HG03457 (cell line): Measurements from ENCODE around the gene SLC25A3.
A peak's percentile ranks its signal among the peaks of the same experiment; 100 is the strongest.
"Not testable (repeated sequence)": the region's sequence is repeated elsewhere in the genome, so short reads cannot be mapped to it uniquely, and the experiment has no call there.

ENCODE experiments used
- ATAC-seq: cut with Tn5 transposase; IDR thresholded peaks from one replicate; pipeline ENCODE4 v1.9.1; 2021; ENCODE audit warnings: moderate number of reproducible peaks; ENCODE audit not compliant: unreplicated experiment

The SLC25A3 gene

DNA sequence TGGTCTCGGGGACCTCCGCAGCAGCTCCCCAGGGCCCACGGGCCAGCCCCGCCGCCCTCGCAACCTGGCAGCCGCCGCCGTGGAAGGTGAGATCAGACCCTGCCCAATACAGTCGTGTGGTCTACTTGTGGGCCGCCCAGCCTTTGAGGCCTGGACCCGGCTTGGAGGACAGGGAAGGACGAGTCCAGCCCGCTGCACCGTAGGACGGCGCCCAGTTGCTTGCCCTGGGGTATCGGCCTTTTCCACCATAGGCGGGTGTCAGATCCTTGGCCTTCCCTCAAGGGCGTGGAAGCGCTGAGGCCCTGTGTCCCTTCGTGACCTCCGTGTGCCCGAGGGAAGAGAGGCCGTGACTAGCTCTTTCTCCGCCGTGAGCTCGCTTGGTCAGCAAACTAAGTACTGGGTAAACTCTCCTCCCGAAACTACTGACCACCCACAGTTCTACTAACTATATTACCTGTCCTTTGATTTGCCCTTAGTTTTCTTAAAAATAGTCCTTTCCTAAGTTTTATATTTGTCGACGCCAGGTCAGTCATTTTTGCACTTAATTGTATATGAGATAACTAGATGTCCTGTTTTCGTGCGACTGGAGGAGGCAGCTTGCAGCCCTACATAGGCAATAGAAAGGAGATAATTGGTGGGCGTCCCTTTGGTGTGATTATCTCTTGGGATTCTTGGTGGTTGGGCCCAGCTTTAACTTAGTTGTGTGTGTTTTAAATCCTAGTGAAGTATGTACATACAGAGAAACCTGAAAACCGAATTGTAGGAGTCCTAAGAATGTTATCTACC is 757 bp downstream of the SLC25A3 start:
- ATAC-seq: no peak

DNA sequence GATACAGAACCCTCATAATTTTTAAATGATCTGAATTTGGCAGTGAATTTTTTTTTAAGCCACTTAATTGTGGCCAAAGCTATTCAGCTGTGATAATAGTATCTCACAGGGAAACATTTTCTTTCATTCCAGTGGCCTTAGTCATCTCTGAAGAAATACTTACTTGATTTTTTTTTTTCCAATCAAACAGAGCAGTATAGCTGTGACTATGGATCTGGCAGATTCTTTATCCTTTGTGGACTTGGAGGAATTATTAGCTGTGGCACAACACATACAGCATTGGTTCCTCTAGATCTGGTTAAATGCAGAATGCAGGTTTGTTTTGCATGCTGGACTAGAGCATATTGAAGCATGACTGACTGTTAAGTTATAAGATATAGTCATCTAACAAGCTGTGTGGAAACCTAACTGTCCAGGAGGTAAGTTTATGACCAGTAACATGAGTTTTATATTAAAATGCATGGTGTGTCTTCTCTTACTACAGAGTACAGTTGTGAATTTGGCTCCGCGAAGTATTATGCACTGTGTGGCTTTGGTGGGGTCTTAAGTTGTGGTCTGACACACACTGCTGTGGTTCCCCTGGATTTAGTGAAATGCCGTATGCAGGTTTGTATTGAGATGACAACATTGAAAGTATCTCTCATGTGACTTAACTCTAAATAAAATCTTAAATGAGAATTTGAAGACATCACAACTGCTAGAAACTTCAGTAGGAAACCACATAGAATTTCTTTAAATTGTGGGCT is 1.9 kb downstream of the SLC25A3 start:
- ATAC-seq: no peak

DNA sequence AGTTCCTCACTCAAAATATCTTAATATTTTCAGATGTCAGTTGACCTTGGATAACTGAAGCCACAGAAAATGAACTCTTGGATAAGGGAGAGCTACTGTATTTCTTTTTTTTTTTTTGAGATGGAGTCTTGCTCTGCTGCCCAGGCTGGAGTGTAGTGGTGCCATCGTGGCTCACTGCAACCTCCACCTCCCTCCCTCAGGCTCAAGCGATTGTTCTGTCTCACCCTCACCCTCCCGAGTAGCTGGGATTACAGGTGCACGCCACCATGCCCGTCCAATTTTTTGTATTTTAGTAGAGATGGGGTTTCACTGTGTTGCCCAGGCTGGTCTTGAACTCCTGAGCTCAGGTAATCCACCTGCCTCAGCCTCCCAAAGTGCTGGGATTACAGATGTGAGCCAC is 3.8 kb downstream of the SLC25A3 start:
- not testable (repeated sequence) for ATAC-seq

DNA sequence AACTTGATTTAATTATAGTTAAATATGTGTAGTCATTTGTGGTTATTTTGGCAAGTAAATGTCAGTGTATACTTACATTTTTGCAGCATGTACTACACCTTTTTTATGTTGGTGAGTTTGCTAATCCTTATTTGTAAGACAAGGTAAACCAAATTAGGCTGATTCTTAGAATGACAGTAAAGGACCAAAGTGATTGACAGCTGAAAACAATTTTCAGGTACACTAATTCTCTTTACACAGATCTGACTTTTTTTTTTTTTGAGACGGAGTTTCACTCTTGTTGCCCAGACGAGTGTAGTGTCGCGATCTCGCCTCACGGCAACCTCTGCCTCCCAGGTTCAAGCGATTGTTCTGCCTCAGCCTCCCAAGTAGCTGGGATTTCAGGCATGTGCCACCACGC is 8.4 kb downstream of the SLC25A3 start:
- ATAC-seq: no peak

DNA sequence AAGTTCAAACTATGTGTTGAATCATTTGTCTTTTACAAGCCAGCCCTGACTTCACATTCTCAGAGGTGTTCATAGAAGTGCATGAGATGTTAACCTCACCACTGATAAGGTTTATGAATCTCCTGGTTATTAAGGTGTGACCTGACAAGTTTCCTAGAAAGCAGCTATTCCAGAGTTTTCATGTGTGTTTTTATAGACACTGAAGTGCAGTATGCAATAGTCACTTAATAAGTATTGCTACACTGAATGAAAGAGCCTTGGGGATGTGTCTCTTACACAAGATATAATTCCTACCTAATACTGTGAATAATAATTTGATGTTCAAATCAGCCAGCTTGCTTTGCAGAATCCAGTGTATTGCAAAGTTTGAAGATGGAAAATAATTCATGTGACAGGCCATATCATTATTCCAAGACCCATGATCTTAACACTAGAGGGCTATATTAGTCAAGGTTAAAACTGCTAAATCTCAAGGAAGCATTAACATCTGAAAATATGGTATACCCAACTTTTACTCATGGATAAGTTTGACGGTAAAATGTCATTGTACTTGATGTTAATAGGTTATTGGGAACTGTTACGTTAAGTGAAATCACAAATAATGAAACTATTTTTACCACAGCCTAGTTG is 13.0 kb downstream of the SLC25A3 start:
- ATAC-seq: no peak

DNA sequence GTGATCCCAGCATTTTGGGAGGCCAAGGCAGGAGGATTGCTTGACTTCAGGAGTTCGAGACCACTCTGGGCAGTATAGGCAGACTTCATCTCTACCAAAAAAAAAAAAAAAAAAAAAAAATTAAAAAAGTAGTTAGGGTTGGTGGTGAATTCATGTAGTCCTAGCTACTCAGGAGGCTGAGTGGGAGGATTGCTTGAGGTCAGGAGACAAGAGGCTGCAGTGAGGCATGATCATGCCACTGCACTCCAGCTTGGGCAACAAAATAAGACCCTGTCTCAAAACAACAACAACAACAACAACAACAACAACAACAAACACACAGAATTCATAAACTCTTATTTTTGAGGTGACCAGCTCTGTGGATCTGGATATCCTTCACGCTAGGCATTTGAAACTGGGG is 17.1 kb downstream of the SLC25A3 start:
- ATAC-seq: no peak

DNA sequence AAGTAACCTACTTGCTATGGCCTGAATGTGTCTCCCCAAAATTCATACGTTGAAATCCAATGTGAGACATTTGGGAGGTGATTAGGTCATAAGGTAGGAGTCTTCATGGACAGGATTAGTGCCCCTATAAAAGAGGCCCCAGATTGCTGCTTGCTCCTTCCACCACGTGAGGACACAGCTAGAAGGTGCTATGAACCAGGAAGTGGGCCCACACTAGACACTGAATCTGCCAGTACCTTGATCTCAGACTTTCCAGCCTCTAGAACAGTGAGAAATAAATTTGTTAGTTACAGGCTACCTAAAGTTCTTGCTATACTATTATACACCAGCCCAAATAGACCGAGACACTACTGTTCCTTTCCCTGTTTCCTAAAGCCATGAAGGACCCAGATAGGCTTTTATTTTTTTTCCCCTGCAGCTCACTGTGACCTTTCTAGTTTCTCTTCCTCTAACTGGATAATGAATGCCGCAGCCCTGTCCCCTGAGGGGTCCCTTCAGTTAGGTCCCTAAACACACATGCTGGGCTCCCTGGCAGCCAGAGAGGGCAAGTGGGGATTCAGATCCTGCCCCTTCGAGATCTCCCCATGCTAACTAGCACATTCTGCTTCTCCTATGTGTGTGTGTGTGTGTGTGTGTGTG is 19.3 kb downstream of the SLC25A3 start:
- peak; percentile 67 for ATAC-seq

DNA sequence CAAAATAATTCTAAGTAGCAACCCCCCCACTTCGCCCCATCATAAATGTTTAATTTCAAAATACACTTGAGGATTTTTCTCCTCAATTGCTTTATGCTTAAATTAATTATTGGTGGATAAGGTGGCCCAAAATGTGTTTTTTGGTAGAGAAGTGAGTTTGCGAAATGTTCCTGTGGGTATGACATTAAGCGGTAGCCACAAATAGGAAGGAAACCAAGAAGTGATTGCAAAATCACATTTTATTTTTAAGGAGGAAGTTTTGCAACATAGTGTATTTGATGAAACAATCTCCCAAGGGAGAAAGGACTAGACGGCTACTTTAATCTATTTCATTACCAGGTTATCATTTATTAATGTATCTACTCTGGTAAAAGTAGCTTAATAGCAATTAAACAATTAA is 25.5 kb downstream of the SLC25A3 start:
- no peak for ATAC-seq

DNA sequence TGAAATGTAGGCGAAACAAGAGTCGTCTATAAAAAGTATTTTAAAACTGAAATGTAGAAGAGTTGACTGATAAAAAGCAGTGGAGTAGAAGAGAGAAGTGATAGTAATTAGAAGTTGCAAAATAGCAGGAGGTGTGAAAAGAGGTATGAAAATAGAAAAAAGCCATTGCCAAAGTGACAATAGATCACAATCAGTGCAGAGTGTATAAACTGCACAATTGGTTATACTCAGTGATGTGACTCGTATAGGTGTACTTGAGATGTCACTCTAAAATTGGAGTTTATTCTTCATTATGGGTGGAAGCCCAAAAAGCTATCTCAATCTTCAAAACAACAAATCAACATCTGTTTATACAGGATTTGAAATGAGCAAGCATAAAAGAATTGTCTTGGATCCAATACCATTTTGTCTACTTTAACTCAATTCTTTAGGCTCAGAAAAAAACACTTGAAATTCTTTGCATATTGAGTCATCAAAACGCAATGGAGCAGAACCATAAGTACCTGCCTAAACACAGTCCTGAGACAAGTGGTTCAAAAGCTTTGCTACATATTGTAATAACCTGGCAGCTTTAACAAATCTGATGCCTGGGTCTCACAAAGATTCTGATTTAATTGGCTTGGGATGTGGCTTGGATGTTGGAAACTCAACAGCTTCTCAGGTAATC is 42.3 kb downstream of the SLC25A3 start:
- peak; percentile 68 for ATAC-seq

DNA sequence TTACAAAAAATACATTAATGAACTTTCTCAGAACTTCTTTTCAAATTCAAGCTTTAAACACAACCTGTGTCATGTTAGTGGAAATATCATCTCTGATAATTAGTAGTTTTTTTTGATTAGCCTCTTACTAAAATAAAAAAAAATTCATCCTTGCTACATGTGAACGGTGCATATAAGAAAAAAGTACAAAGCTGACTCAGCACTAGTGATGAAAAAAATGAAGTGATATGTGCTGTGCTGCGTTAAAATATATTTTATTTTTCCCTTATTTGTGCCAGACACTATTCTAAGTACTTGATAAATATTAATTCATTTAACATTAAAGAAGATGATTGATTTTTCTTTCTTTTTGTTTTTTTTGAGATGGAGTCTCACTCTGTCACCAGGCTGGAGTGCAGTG is 43.6 kb downstream of the SLC25A3 start:
- ATAC-seq: no peak

DNA sequence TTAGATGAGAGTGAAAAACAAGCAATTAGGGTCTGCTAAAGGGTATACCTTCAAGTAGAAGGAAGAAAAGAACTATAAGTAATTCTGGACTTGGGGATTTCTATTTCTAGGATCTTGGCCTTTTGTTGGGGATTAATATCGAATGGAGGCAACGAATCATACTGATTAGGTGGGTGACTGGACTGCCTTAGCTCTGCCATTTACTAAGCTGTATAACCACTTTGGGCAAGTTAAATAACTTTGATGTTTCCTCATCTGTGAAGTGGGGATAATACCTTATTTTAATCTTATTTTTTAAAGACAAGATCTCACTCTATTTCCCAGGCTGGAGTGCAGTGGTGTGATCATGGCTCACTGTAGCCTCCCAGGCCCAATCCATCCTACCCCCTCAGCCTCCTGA is 44.5 kb downstream of the SLC25A3 start:
- ATAC-seq: no peak

DNA sequence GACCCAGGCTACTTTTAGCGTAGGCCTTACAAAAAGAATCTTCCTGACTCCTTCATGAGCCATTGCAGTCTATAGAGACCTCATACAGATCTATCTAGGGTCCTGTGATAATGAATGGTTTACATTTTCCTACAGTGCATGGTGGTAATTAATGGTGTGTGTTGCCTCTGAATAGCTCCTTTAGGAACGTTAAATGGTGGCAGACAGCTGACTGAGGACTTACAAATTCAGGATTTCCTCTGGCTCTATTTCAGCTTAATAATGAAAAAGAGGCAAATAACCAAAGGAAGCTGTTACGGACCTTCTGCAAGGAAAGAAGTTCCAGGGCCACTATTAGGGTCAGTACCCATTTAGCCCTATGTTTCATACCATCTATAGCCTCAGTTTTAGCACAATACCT is 46.0 kb downstream of the SLC25A3 start:
- no peak for ATAC-seq

DNA sequence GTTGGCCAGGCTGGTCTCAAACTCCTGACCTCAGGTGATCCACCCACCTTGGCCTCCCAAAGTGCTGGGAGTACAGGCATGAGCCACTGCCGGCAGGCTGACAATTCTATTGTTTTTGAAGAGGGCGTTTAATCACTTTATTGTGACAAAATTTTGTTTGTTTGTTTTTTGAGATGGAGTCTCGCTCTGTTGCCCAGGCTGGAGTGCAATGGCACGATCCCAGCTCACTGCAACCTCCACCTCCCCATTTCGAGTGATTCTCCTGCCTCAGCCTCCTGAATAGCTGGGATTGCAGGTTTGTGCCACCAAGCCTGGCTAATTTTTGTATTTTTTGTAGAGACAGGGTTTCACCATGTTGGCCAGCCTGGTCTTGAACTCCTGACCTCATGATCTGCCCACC is 49.3 kb downstream of the SLC25A3 start:
- not testable (repeated sequence) for ATAC-seq

DNA sequence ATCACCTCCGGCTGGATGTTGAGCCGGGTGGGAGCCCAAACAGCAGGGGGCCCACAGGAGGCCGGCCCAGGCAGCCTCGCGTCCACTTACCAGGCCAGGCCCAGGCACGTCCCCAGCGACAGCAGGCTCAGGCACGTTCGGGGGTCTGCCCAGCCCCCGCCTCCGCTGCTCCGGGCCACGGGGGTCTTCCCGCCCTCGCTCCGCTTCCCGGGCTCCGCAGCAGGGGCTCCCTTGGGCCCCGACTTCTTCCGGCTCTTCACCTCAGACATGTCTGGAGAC is 50.9 kb downstream of the SLC25A3 start:
- peak; percentile 14 for ATAC-seq

DNA sequence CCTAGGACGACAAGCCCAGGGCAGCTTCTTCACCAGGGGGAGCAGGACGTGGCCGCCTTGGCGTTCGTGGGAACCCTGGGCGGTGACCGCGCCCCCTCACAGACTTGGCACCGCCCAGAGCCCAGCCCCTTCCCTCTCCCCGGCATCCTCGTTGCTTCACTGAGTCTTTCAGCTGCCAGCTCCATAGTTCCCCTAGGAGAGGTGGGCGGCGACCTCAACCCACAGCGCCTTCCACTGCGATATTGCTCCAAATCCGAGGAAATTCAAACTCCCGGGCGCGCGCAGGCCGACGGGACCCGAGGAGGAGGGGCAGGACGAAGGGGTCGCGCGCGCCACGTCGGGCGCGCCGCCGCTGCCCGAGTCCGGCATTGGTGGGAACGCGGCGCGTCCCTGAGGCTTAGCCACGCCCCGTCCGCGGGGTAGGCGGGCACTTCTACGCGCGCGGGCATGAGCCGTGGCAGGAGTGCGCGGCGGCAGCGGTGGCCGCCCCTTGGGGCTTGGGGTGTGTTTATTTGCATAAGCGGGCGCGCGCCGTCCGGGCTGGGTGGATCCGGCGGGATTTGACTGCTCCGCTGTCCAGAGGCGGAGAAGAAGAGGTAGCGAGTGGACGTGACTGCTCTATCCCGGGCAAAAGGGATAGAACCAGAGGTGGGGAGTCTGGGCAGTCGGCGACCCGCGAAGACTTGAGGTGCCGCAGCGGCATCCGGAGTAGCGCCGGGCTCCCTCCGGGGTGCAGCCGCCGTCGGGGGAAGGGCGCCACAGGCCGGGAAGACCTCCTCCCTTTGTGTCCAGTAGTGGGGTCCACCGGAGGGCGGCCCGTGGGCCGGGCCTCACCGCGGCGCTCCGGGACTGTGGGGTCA is 51.5 kb downstream of the SLC25A3 start, which contains the start of the genes APAF1 and IKBIP:
TSS of gene APAF1 (plus strand) at position 579 of the 860 bp plus-strand sequence. CDS start 3,070 bp downstream, outside the sequence.
TSS of gene IKBIP (minus strand) at position 77 of the 860 bp plus-strand sequence. CDS start 87 bp downstream, outside the sequence.
- peak; percentile 89 for ATAC-seq

DNA sequence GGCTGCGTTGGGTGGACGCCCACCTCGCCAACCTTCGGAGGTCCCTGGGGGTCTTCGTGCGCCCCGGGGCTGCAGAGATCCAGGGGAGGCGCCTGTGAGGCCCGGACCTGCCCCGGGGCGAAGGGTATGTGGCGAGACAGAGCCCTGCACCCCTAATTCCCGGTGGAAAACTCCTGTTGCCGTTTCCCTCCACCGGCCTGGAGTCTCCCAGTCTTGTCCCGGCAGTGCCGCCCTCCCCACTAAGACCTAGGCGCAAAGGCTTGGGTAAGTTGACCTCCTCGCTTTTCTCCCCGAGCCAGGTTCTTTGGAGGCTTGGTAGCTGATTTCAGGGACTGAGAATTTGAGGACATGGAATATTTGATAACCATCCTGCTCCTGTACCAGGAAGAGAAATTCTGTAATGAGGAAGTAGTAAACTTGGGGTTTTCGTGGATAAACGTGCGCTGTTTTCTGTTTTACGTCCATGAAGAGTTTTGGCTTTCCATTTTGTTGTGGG is 52.1 kb downstream of the SLC25A3 start:
- ATAC-seq: no peak

DNA sequence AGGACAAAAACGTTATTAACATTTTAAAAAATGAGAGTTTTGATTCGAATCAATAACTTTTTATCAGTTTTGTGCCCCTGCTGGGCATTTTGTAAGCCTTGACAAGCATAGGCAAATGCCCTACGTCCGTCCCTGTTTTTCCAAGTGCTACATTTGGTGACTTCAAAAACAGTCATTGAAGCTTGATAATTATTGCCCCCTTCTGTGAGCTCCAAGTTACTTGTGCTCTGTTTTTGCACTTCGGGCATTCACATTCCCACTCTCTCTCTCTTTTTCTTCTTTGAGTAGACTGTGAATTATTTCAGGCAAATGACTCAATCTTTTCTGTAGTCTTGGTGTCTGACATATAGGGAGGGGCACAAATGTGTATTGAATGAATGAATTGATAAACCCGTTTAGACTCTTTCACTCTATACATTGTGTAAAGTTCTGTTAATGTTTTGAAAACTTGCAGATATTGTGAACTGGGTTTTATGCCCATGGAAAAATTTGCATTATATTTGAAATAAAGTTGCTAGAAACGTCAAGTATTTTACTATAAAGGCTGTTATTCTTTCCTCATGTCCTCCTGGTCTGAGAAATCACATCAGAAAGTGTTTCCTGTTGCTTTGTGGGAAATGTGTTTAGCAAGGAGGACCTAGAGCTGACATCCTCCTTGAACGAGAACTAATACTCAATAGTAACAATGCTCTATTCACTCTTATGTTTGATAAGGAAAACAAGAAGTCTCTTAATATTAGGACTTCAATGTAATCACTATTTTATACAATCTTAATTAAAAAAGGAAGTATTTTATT is 53.0 kb downstream of the SLC25A3 start:
- ATAC-seq: no peak

DNA sequence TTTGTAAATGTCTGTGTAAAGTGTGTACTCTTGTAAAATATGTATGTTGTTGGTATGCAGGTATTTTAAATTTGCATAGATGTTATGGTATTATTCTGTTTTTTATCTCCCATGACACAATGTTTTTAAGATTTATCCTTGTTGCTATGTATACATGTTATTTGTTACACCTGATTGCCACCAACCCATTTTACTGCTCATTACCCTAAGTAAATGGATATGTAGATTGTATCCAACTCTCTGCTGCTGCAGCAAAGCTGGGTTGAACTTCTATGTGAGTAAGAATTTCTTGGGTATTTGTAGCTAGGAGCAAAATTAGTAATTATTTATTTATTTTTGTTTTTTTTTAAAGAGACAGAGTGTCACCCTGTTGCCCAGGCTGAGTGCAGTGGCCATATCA is 57.8 kb downstream of the SLC25A3 start:
- no peak for ATAC-seq
